Spleen (tissue), 7 donors: ENCODE data around the gene TTN.

Experiments
- CTCF ChIP-seq, 11 experiments: fragments of 200-600 bp in 7 of 11; fragments of 450-650 bp in 4 of 11; sonication (generic) in 4 of 11; IDR thresholded peaks in 8 of 11; conservative IDR thresholded peaks in 3 of 11; 1 replicate in 7 of 11; 2 replicates in 4 of 11; pipeline versions ENCODE4 v1.4.0 to v1.8.0; 2016 to 2021; ENCODE audit warnings: antibody characterized with exemption in 11 of 11, inconsistent platforms in 4 of 11, mild to moderate bottlenecking in 1 of 11
- POLR2A ChIP-seq, 3 donors: fragments of 450-650 bp; IDR thresholded peaks; one replicate each; pipeline ENCODE4 v1.5.1; 2017; ENCODE audit warnings: antibody characterized with exemption in 3 of 3, mild to moderate bottlenecking in 1 of 3
- POLR2AphosphoS5 ChIP-seq, 3 donors: sonication (generic); formaldehyde crosslinking; IDR thresholded peaks; one replicate each; pipeline ENCODE4 v1.5.1; 2017; ENCODE audit warnings: antibody characterized with exemption in 3 of 3
- donor health status: DM: no; HTN: no; CAD: no; lungs with moderate emphysema.
- donor health status: DM: no; HTN: no; CAD: no.
- donor health status: DM: no; HTN: no; CAD: no.

- TF ChIP-seq CTCF (IDR thresholded peaks at IDR 0.05 in 8 of 11, conservative IDR thresholded peaks at IDR 0.05 in 3 of 11): no peak
- no peak for TF ChIP-seq POLR2AphosphoS5 (IDR thresholded peaks at IDR 0.05)
- TF ChIP-seq POLR2A (IDR thresholded peaks at IDR 0.05): no peak
Measured at GRCh38 chr2:178584666-178585065, 222.6 kb downstream of the TTN start.
